HG03066 (cell line): Measurements from ENCODE around the gene RASD1.

Source experiments
- ATAC-seq: cut with Tn5 transposase; IDR thresholded peaks from one replicate; pipeline ENCODE4 v1.9.1; 2021; ENCODE audit warnings: low read depth; ENCODE audit not compliant: unreplicated experiment

RASD1 gene

DNA sequence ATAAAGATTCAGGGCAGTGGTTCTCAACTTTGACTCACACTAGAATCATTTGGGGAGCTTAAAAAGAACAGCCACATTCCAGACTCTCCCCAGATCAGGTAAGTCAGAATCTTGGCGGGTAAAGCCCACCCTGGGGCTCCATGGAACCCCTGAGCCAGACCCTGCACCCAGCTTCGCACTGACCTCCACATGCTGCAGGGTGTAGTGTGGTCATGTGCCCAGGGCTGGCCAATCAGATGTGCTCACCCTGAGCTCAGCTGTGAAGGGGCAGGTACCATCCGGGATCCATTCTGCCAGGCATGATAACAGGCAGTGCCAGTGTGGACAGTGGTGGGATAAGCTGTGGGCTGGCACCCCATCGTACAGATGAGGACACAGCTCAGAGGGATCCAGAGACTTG, 47.5 kb downstream of the RASD1 start:
- ATAC-seq: no peak

DNA sequence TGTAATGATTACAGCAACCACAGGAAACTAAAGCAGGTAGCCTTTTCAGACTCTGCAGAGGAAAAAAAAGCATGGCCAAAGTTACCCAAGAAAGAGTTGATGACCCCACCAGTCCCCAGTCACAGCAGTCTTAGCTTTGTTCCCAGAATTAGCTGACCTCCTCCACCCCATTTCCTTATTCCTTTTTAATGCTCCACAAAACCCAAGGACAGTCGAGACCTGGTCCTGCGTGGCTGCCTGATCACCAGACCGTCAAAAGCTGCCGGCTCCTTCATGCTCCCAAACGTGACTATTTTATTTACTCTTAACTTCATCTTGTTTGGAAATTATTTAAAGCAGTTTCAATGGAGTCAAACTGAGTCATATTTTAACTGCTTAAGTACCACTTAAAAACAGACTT, 48.1 kb downstream of the RASD1 start:
- no peak for ATAC-seq

- no peak for ATAC-seq
Observed at GRCh38 chr17:17447264-17447663, 48.9 kb downstream of the RASD1 start.

- no peak for ATAC-seq
Observed at GRCh38 chr17:17446666-17447155, 49.5 kb downstream of the RASD1 start.

GRCh38 chr17:17445925-17446665, 50.1 kb downstream of the RASD1 start:
- no peak for ATAC-seq

DNA sequence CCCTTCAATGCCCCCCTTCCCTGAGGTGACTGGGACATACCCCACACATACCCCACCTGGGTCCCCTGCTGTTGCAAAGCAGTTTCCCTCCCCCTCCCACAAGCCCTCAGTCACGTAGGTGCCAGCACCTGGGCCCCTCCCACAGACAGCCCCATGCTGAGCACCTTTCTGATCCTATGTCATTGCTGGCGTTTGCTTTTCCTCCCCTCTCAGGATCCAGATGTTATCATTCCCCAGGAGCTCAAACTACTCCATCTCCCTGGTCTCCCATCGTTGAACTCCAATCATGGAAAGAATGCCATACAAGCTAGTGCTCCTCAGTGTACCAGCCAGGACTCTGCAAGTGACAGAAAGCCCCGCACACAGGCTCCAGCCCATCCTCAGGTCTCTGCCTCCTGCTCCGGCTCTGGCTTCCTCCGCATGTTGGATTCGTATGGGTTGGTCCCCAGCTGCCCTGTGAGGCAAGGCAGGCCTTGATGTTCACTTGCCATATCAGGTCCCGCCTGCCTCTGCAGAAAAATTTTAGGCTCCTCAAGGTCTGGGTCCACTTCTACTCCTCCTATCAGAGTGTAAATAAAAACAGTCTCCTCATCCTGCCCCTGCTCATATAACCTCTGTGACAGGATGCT, 50.8 kb downstream of the RASD1 start:
- ATAC-seq: no peak
